Stimulated activated CD8-positive, alpha-beta memory T cell treated with anti-CD3 and anti-CD28 coated beads, Interleukin-4, amount 100 ng/mL, for 24 hours (primary cell): ENCODE data around the gene SOS1.
"Not testable (repeated sequence)": the region's sequence is repeated elsewhere in the genome, so short reads cannot be mapped to it uniquely, and the experiment has no call there.

ENCODE experiments used
- DNase-seq: peaks from one replicate; pipeline ENCODE4 v3.0.0-alpha.2; 2020; ENCODE audit warnings: low read depth

SOS1 gene

GRCh38 chr2:39099870-39100728 lies 20.8 kb downstream of the SOS1 start:
- no peak for DNase-seq

GRCh38 chr2:39099310-39099869 lies 21.5 kb downstream of the SOS1 start:
- no peak for DNase-seq

- DNase-seq, result no peak
These were observed 25.2 kb downstream of the SOS1 start for GRCh38 chr2:39095624-39096023.

GRCh38 chr2:39094717-39095363 lies 26.0 kb downstream of the SOS1 start:
- no peak for DNase-seq

GRCh38 chr2:39093218-39093898 lies 27.5 kb downstream of the SOS1 start:
- no peak for DNase-seq

GRCh38 chr2:39091543-39091942 lies 29.3 kb downstream of the SOS1 start:
- DNase-seq, result no peak

- DNase-seq, result no peak
These were observed 29.8 kb downstream of the SOS1 start for GRCh38 chr2:39091063-39091462.

GRCh38 chr2:39080152-39080551 lies 40.7 kb downstream of the SOS1 start:
- no peak for DNase-seq

GRCh38 chr2:39069890-39070465 lies 50.9 kb downstream of the SOS1 start:
- no peak for DNase-seq

- DNase-seq, result no peak
These were observed 51.7 kb downstream of the SOS1 start for GRCh38 chr2:39069136-39069515.

- DNase-seq, result no peak
These were observed 52.3 kb downstream of the SOS1 start for GRCh38 chr2:39068299-39069135.

- DNase-seq, result no peak
These were observed 55.2 kb downstream of the SOS1 start for GRCh38 chr2:39065616-39066015.

GRCh38 chr2:39062320-39062719 lies 58.5 kb downstream of the SOS1 start:
- no peak for DNase-seq

GRCh38 chr2:39061280-39061679 lies 59.6 kb downstream of the SOS1 start:
- DNase-seq, result no peak

- no peak for DNase-seq
These were observed 61.4 kb downstream of the SOS1 start for GRCh38 chr2:39059366-39059952.

- no peak for DNase-seq
These were observed 62.8 kb downstream of the SOS1 start for GRCh38 chr2:39058101-39058500.

- DNase-seq, result not testable (repeated sequence)
These were observed 68.2 kb downstream of the SOS1 start for GRCh38 chr2:39052665-39053064.

- DNase-seq, result no peak
These were observed 70.7 kb downstream of the SOS1 start for GRCh38 chr2:39050109-39050508.

GRCh38 chr2:39039072-39039471 lies 81.8 kb downstream of the SOS1 start:
- no peak for DNase-seq

GRCh38 chr2:39033980-39034379 lies 86.9 kb downstream of the SOS1 start:
- no peak for DNase-seq

- DNase-seq, result no peak
These were observed 93.4 kb downstream of the SOS1 start for GRCh38 chr2:39027421-39027820.
